ENCODE results near the gene NAP1L1.

DNA sequence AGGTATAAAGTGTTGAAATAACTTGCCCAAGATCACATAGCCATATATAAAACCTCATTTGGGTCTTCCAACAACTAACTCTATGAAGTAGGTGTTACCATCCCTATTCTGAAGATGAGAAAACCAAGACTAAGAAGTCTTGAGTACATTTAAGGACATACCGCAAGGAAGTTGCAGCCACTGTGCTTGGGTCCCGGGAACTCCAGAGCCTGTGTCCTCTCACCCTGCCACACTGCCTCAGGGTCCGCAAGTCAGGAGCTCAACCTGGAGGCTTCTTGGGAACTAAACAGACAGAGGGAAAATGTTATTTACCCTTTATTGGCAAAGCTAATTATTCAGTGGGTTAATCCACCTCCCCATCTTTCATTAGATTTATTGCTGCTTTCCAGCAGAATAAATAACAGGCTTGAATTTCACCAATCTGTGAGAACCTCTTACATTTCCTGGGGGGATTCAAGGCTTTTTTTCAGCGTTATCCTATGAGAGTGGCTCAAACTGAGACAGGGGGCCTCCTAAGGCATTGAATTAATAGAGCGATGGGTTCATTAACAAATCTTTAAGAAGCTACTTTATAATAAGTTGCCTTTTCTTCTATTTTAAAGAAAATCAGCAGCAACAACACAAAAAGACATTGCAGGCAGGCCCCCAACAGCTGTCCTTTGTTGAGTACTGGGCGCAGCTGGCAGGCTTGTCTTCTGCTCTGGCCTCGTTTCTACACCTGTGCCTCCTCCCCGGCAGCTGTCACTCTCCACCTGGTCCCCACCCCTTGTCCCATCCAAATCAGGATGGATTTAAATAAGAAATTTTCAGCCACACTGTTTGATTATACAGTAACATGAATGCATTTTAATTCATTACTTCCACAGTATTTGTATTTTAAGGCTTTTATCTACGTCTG lies 78.2 kb downstream of the NAP1L1 start:
- TF ChIP-seq, protein P1, sequence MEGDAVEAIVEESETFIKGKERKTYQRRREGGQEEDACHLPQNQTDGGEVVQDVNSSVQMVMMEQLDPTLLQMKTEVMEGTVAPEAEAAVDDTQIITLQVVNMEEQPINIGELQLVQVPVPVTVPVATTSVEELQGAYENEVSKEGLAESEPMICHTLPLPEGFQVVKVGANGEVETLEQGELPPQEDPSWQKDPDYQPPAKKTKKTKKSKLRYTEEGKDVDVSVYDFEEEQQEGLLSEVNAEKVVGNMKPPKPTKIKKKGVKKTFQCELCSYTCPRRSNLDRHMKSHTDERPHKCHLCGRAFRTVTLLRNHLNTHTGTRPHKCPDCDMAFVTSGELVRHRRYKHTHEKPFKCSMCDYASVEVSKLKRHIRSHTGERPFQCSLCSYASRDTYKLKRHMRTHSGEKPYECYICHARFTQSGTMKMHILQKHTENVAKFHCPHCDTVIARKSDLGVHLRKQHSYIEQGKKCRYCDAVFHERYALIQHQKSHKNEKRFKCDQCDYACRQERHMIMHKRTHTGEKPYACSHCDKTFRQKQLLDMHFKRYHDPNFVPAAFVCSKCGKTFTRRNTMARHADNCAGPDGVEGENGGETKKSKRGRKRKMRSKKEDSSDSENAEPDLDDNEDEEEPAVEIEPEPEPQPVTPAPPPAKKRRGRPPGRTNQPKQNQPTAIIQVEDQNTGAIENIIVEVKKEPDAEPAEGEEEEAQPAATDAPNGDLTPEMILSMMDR (IDR thresholded peaks at IDR 0.05): no peak
- no peak for TF ChIP-seq TCF7 (CRISPR knock-in tag; IDR thresholded peaks at IDR 0.05; ENCODE audit: low read depth)

All from WTC11 (cell line).